NCI-H460 (cell line): ENCODE results near the gene KCNK1. TPM values are rescaled to one million over a fixed set of nuclear protein-coding genes. Genes with fewer than 3 reads are reported as not detected.

Source experiments
- DNase-seq: peaks from one replicate; pipeline ENCODE4 v3.0.0-alpha.2; 2016; ENCODE audit warnings: low read depth; ENCODE audit errors: extremely low read depth
- total RNA-seq: library from RNA; depleted of rRNA; stranded (reverse); fragments of >200 nt; shearing (Covaris generic); gene quantifications from 2 replicates; pipeline ENCODE4 v1.2.3, GENCODE V29; 2014

The KCNK1 gene
- total RNA-seq, 1 experiment from 2014 or later, result 4.5 TPM

- no peak for DNase-seq
These were observed 22.0 kb downstream of the KCNK1 start for GRCh38 chr1:233635765-233636502.

- no peak for DNase-seq
These were observed 22.6 kb downstream of the KCNK1 start for GRCh38 chr1:233636503-233636877.

- DNase-seq, result no peak
These were observed 24.6 kb downstream of the KCNK1 start for GRCh38 chr1:233638513-233638912.

- DNase-seq, result no peak
These were observed 25.7 kb downstream of the KCNK1 start for GRCh38 chr1:233639611-233640010.

- no peak for DNase-seq
These were observed 26.3 kb downstream of the KCNK1 start for GRCh38 chr1:233640179-233640578.

GRCh38 chr1:233641029-233641428, 27.1 kb downstream of the KCNK1 start:
- DNase-seq, result no peak

GRCh38 chr1:233647073-233647472, 33.2 kb downstream of the KCNK1 start:
- no peak for DNase-seq

GRCh38 chr1:233647636-233648035, 33.7 kb downstream of the KCNK1 start:
- DNase-seq, result no peak

GRCh38 chr1:233651061-233651460, 37.2 kb downstream of the KCNK1 start:
- no peak for DNase-seq

- DNase-seq, result no peak
These were observed 37.8 kb downstream of the KCNK1 start for GRCh38 chr1:233651563-233652233.

GRCh38 chr1:233652526-233652925, 38.6 kb downstream of the KCNK1 start:
- DNase-seq, result no peak

- DNase-seq, result no peak
These were observed 40.9 kb downstream of the KCNK1 start for GRCh38 chr1:233654658-233655280.

- no peak for DNase-seq
These were observed 41.4 kb downstream of the KCNK1 start for GRCh38 chr1:233655301-233655740.

- DNase-seq, result no peak
These were observed 42.2 kb downstream of the KCNK1 start for GRCh38 chr1:233656032-233656635.

- no peak for DNase-seq
These were observed 42.8 kb downstream of the KCNK1 start for GRCh38 chr1:233656687-233657086.

GRCh38 chr1:233657466-233657865, 43.6 kb downstream of the KCNK1 start:
- DNase-seq, result no peak

- no peak for DNase-seq
These were observed 45.6 kb downstream of the KCNK1 start for GRCh38 chr1:233659495-233659894.

- DNase-seq, result no peak
These were observed 47.7 kb downstream of the KCNK1 start for GRCh38 chr1:233661376-233662159.

GRCh38 chr1:233662575-233663304, 48.8 kb downstream of the KCNK1 start:
- DNase-seq, result no peak

GRCh38 chr1:233664253-233664652, 50.3 kb downstream of the KCNK1 start:
- DNase-seq, result no peak
